ENCODE data around the gene RARA. TPM values are rescaled to one million over a fixed set of nuclear protein-coding genes. Genes with fewer than 3 reads are reported as not detected.
A peak's percentile ranks its signal among the peaks of the same experiment; 100 is the strongest.

RARA gene
- polyA plus RNA-seq, 3 donors from 2014 or later: 4.6 to 12.1 (median 4.6) TPM

GRCh38 chr17:40350689-40351358, 41.8 kb downstream of the RARA start:
- Mint-ChIP-seq H3K36me3 (peaks cover 0 to 18% (median 10%) of the 10 kb centered on the region in 3 donors), H3K4me3 (no peak overlapping the region), H3K9me3 (no peaks in the 10 kb centered on the region), H3K27ac (peak overlapping the region in 1 of 6 donors; percentile 77), H3K27me3 (ENCODE audit: low read depth in 3 of 3) (peaks cover 1 to 8% (median 6%) of the 10 kb centered on the region in 3 donors), H3K4me1 (peaks cover 43 to 58% of the 10 kb centered on the region in 2 donors)
- no peak for DNase-seq

GRCh38 chr17:40351359-40352236, 42.6 kb downstream of the RARA start:
- no peaks in the 10 kb centered on the region for H3K9me3 Mint-ChIP-seq
- peaks cover 36 to 51% of the 10 kb centered on the region in 2 donors for H3K4me1 Mint-ChIP-seq
- H3K27ac Mint-ChIP-seq: peak overlapping the region in 1 of 6 donors; percentile 55
- no peak for DNase-seq
- H3K4me3 Mint-ChIP-seq: no peak overlapping the region
- peaks cover 0 to 18% (median 10%) of the 10 kb centered on the region in 3 donors for H3K36me3 Mint-ChIP-seq
- H3K27me3 Mint-ChIP-seq (ENCODE audit: low read depth in 3 of 3): peaks cover 1 to 8% (median 2%) of the 10 kb centered on the region in 3 donors

- H3K4me3 Mint-ChIP-seq: peak overlapping the region in 1 of 5 donors; percentile 26
- no peak for DNase-seq
- no peaks in the 10 kb centered on the region for H3K9me3 Mint-ChIP-seq
- peak overlapping the region in 3 of 6 donors; percentile 9 to 73 (median 25) for H3K27ac Mint-ChIP-seq
- peaks cover 28 to 44% of the 10 kb centered on the region in 2 donors for H3K4me1 Mint-ChIP-seq
- peaks cover 0 to 5% (median 1%) of the 10 kb centered on the region in 3 donors for H3K27me3 Mint-ChIP-seq (ENCODE audit: low read depth in 3 of 3)
- peaks cover 0 to 18% (median 10%) of the 10 kb centered on the region in 3 donors for H3K36me3 Mint-ChIP-seq
Observed at GRCh38 chr17:40352237-40352778, 43.3 kb downstream of the RARA start.

- H3K27ac Mint-ChIP-seq: peak overlapping the region in 4 of 6 donors; percentile 9 to 73 (median 29)
- H3K27me3 Mint-ChIP-seq (ENCODE audit: low read depth in 3 of 3): peaks cover 0 to 5% (median 1%) of the 10 kb centered on the region in 3 donors
- H3K9me3 Mint-ChIP-seq: no peaks in the 10 kb centered on the region
- H3K36me3 Mint-ChIP-seq: peaks cover 0 to 18% (median 10%) of the 10 kb centered on the region in 3 donors
- H3K4me1 Mint-ChIP-seq: peaks cover 23 to 38% of the 10 kb centered on the region in 2 donors
- no peak overlapping the region for H3K4me3 Mint-ChIP-seq
- DNase-seq: no peak
Observed at GRCh38 chr17:40352779-40353394, 43.9 kb downstream of the RARA start.

- no peak overlapping the region for H3K4me3 Mint-ChIP-seq
- DNase-seq: no peak
- H3K4me1 Mint-ChIP-seq: peaks cover 13 to 27% of the 10 kb centered on the region in 2 donors
- peaks cover 0 to 5% (median 3%) of the 10 kb centered on the region in 3 donors for H3K27me3 Mint-ChIP-seq (ENCODE audit: low read depth in 3 of 3)
- H3K27ac Mint-ChIP-seq: peak overlapping the region in 5 of 6 donors; percentile 12 to 40 (median 30)
- H3K36me3 Mint-ChIP-seq: peaks cover 0 to 14% (median 10%) of the 10 kb centered on the region in 3 donors
- H3K9me3 Mint-ChIP-seq: no peaks in the 10 kb centered on the region
Observed at GRCh38 chr17:40354221-40355122, 45.5 kb downstream of the RARA start.

GRCh38 chr17:40355123-40355803, 46.3 kb downstream of the RARA start:
- Mint-ChIP-seq H3K36me3 (peaks cover 0 to 11% (median 10%) of the 10 kb centered on the region in 3 donors), H3K27me3 (ENCODE audit: low read depth in 3 of 3) (peaks cover 3 to 5% (median 4%) of the 10 kb centered on the region in 3 donors), H3K27ac (peak overlapping the region in 4 of 6 donors; percentile 28 to 80 (median 35)), H3K4me3 (no peak overlapping the region), H3K4me1 (peaks cover 5 to 20% of the 10 kb centered on the region in 2 donors), H3K9me3 (no peaks in the 10 kb centered on the region)
- DNase-seq: peak; percentile 75 to 77 (median 76)

GRCh38 chr17:40355804-40356758, 47.1 kb downstream of the RARA start:
- no peak for DNase-seq
- Mint-ChIP-seq H3K36me3 (peaks cover 0 to 11% (median 10%) of the 10 kb centered on the region in 3 donors), H3K4me1 (peaks cover 5 to 19% of the 10 kb centered on the region in 2 donors), H3K27ac (no peak overlapping the region), H3K4me3 (no peak overlapping the region), H3K9me3 (no peaks in the 10 kb centered on the region), H3K27me3 (ENCODE audit: low read depth in 3 of 3) (peaks cover 3 to 8% (median 5%) of the 10 kb centered on the region in 3 donors)

- Mint-ChIP-seq H3K36me3 (peaks cover 0 to 9% (median 9%) of the 10 kb centered on the region in 3 donors), H3K4me3 (no peak overlapping the region), H3K27me3 (ENCODE audit: low read depth in 3 of 3) (peaks cover 3 to 8% (median 5%) of the 10 kb centered on the region in 3 donors), H3K4me1 (peaks cover 5 to 16% of the 10 kb centered on the region in 2 donors), H3K27ac (no peak overlapping the region), H3K9me3 (no peaks in the 10 kb centered on the region)
- DNase-seq: no peak
Observed at GRCh38 chr17:40356990-40357881, 48.3 kb downstream of the RARA start.

- peak overlapping the region in 1 of 6 donors; percentile 20 for H3K27ac Mint-ChIP-seq
- H3K4me3 Mint-ChIP-seq: peak overlapping the region in 2 of 5 donors; percentile 19 to 49
- peaks cover 3 to 8% (median 3%) of the 10 kb centered on the region in 3 donors for H3K27me3 Mint-ChIP-seq (ENCODE audit: low read depth in 3 of 3)
- peak; percentile 77 to 81 (median 77) for DNase-seq
- peaks cover 5 to 8% of the 10 kb centered on the region in 2 donors for H3K4me1 Mint-ChIP-seq
- no peaks in the 10 kb centered on the region for H3K9me3 Mint-ChIP-seq
- peaks cover 0 to 3% (median 0%) of the 10 kb centered on the region in 3 donors for H3K36me3 Mint-ChIP-seq
Observed at GRCh38 chr17:40358323-40359038, 49.5 kb downstream of the RARA start.

GRCh38 chr17:40360091-40360490, 51.1 kb downstream of the RARA start:
- DNase-seq: no peak
- H3K27ac Mint-ChIP-seq: no peak overlapping the region
- H3K27me3 Mint-ChIP-seq (ENCODE audit: low read depth in 3 of 3): peaks cover 1 to 8% (median 3%) of the 10 kb centered on the region in 3 donors
- no peak overlapping the region for H3K4me3 Mint-ChIP-seq
- peaks cover 0 to 3% (median 0%) of the 10 kb centered on the region in 3 donors for H3K36me3 Mint-ChIP-seq
- H3K4me1 Mint-ChIP-seq: peaks cover 5 to 8% of the 10 kb centered on the region in 2 donors
- H3K9me3 Mint-ChIP-seq: no peaks in the 10 kb centered on the region
